Activated CD4-positive, CD25-positive, alpha-beta regulatory T cell treated with anti-CD3 and anti-CD28 coated beads, Interleukin-2, amount 50 U/mL, for 24 hours (primary cell): ENCODE results near the gene PEF1.
A peak's percentile ranks its signal among the peaks of the same experiment; 100 is the strongest.

Experiments
- ATAC-seq, 2 donors: fragments of 150-1000 bp; cut with Tn5 transposase; one replicate each; pipeline ENCODE4 v1.10.0; 2021; ENCODE audit warnings: mild to moderate bottlenecking in 1 of 2, moderate library complexity in 1 of 2

The PEF1 gene

GRCh38 chr1:31652891-31653499 lies 8.3 kb upstream of the PEF1 start:
- ATAC-seq = no peak

GRCh38 chr1:31651766-31652165 lies 7.1 kb upstream of the PEF1 start:
- ATAC-seq = no peak

- no peak for ATAC-seq
These were observed 6.4 kb upstream of the PEF1 start for GRCh38 chr1:31651089-31651420.

GRCh38 chr1:31650161-31651088 lies 5.7 kb upstream of the PEF1 start:
- ATAC-seq = no peak

GRCh38 chr1:31648641-31649357 lies 4.1 kb upstream of the PEF1 start:
- no peak for ATAC-seq

GRCh38 chr1:31648190-31648589 lies 3.5 kb upstream of the PEF1 start:
- no peak for ATAC-seq

GRCh38 chr1:31647106-31647505 lies 2.4 kb upstream of the PEF1 start:
- no peak for ATAC-seq

- ATAC-seq = no peak
These were observed 1.7 kb upstream of the PEF1 start for GRCh38 chr1:31646259-31646960.

- ATAC-seq = no peak
These were observed 545 bp upstream of the PEF1 start for GRCh38 chr1:31645274-31645568.

- peak; percentile 40 to 42 for ATAC-seq
These were observed 608 bp downstream of the PEF1 start for GRCh38 chr1:31643976-31644559.

GRCh38 chr1:31642897-31643296 lies 1.8 kb downstream of the PEF1 start:
- ATAC-seq = no peak

GRCh38 chr1:31642366-31642765 lies 2.3 kb downstream of the PEF1 start:
- no peak for ATAC-seq

- ATAC-seq = no peak
These were observed 3.7 kb downstream of the PEF1 start for GRCh38 chr1:31640964-31641363.

- ATAC-seq = no peak
These were observed 4.5 kb downstream of the PEF1 start for GRCh38 chr1:31640179-31640578.

- ATAC-seq = no peak
These were observed 5.1 kb downstream of the PEF1 start for GRCh38 chr1:31639543-31639942.

GRCh38 chr1:31637915-31638673 lies 6.6 kb downstream of the PEF1 start:
- no peak for ATAC-seq

- ATAC-seq = no peak
These were observed 11.6 kb downstream of the PEF1 start for GRCh38 chr1:31633117-31633516.

- ATAC-seq = no peak
These were observed 12.0 kb downstream of the PEF1 start for GRCh38 chr1:31632649-31633048.

GRCh38 chr1:31628931-31629556 lies 15.6 kb downstream of the PEF1 start:
- no peak for ATAC-seq

- ATAC-seq = no peak
These were observed 16.6 kb downstream of the PEF1 start for GRCh38 chr1:31627930-31628559.

- ATAC-seq = no peak
These were observed 17.3 kb downstream of the PEF1 start for GRCh38 chr1:31627301-31627929.
